ENCODE data around the gene RBMS3. TPM values are rescaled to one million over a fixed set of nuclear protein-coding genes. Genes with fewer than 3 reads are reported as not detected.

The RBMS3 gene
- total RNA-seq, 5 donors from 2014 or later (not counting 1 experiment from before 2014, with no cell fraction given), result 0.62 to 2.9 (median 1.4) TPM

DNA sequence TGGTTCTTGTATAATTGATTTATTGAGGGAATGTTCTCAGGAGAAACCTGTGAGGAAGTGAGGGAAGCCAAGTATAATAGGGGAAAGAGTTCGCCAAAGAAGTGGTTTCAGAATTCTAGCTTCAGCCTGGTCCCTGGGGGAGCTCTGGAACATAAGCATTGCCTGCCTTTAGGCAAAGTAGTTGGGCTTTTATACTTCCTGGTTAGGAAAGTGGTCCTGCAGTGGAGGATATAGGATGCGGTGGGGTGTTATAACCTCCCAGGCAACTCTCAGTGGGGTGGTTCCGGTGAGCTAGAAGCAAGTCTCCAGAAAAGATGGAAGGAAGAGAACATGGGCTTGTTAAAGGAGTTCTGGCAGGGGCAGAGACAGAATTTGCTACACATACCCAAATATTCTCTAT, 22.7 kb upstream of the RBMS3 start:
- Histone ChIP-seq H3K4me3 (ENCODE audit: control insufficient read depth in 1 of 2, extremely low read depth in 1 of 2, low read length in 1 of 2) (no peak overlapping the region), H3K4me1 (ENCODE audit: control insufficient read depth in 1 of 2, extremely low read depth in 1 of 2, insufficient read depth in 2 of 2, low read length in 2 of 2) (no peaks in the 10 kb centered on the region), H3K27me3 (replicated peaks in 1 of 2; ENCODE audit: control insufficient read depth in 2 of 2, extremely low read depth in 1 of 2, insufficient read depth in 2 of 2, low read length in 1 of 2) (no peaks in the 10 kb centered on the region), H3K9me3 (no peaks in the 10 kb centered on the region), H3K27ac (ENCODE audit: low read length) (no peak overlapping the region), H3K36me3 (ENCODE audit: control insufficient read depth in 2 of 2, extremely low read depth in 1 of 2, insufficient read depth in 1 of 2, low read length in 1 of 2) (no peaks in the 10 kb centered on the region)
- no peaks in the 10 kb centered on the region for H3K9me3 Mint-ChIP-seq
- ATAC-seq (replicated peaks in 1 of 4), result no peak
- H3K36me3 Mint-ChIP-seq, result no peaks in the 10 kb centered on the region
- no peak for DNase-seq
- WGBS (ENCODE audit: insufficient coverage), result 94% methylated on average over 2 of the region's 3 CpGs
- H3K27me3 Mint-ChIP-seq, result no peaks in the 10 kb centered on the region
- ChIA-PET CTCF (no interaction called here), POLR2A (no interaction called here)
- H3K27ac Mint-ChIP-seq, result no peak overlapping the region
- no peak overlapping the region for H3K4me3 Mint-ChIP-seq
- peaks cover 0 to 4% (median 0%) of the 10 kb centered on the region in 3 donors for H3K4me1 Mint-ChIP-seq

DNA sequence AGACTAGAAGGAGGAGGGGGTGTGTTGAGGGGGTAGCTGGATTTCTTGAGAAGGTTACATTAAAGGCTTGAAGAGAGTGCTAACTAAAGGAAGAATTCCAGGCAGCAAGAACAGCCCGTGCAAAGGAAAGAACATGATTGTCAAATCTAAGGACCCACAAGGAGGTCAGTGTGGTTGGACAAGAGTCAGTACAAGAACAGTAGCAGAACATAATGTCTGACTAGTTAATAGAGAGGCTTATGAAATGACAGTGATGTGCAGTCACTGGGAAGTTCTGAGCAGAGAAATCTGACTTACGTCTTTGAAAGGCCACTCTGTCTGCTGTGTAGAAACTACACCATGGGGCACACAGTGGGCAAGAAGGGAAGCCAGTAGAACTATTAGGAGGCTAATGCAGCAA, 19.8 kb upstream of the RBMS3 start:
- Mint-ChIP-seq H3K9me3 (no peaks in the 10 kb centered on the region), H3K4me3 (no peak overlapping the region), H3K27me3 (no peaks in the 10 kb centered on the region), H3K4me1 (peaks cover 0 to 4% (median 0%) of the 10 kb centered on the region in 3 donors), H3K27ac (no peak overlapping the region), H3K36me3 (no peaks in the 10 kb centered on the region)
- no peaks in the 10 kb centered on the region for H3K9me3 ChIP-seq
- H3K4me3 ChIP-seq (ENCODE audit: control insufficient read depth in 1 of 2, extremely low read depth in 1 of 2, low read length in 1 of 2), result no peak overlapping the region
- 74% methylated on average over 2 of the region's 2 CpGs for WGBS (ENCODE audit: insufficient coverage)
- ChIA-PET POLR2A (no interaction called here), CTCF (no interaction called here)
- no peak for ATAC-seq (replicated peaks in 1 of 4)
- H3K36me3 ChIP-seq (ENCODE audit: control insufficient read depth in 2 of 2, extremely low read depth in 1 of 2, insufficient read depth in 1 of 2, low read length in 1 of 2), result no peaks in the 10 kb centered on the region
- no peak for DNase-seq
- no peaks in the 10 kb centered on the region for H3K4me1 ChIP-seq (ENCODE audit: control insufficient read depth in 1 of 2, extremely low read depth in 1 of 2, insufficient read depth in 2 of 2, low read length in 2 of 2)
- no peaks in the 10 kb centered on the region for H3K27me3 ChIP-seq (replicated peaks in 1 of 2; ENCODE audit: control insufficient read depth in 2 of 2, extremely low read depth in 1 of 2, insufficient read depth in 2 of 2, low read length in 1 of 2)
- no peak overlapping the region for H3K27ac ChIP-seq (ENCODE audit: low read length)

DNA sequence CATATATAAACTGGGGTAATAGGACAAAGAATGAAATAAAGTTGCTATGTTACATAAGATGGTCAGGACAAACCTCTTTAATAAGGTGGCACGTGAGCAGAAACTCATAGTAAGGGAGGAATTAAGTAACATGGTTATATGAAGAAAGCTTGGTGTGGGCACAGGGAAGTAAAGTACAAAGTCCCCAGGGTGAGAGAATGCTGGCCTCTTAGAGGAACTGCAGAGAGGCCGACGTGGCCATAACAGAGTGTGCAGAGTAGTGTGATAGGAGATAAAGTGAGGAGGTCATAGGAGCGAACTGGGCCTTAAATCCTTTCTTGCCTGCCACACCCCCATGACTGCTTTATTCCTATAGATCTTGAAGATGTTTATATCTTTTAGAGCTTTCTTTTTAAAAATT, 17.4 kb upstream of the RBMS3 start:
- no peak for ATAC-seq (replicated peaks in 1 of 4)
- H3K36me3 ChIP-seq (ENCODE audit: control insufficient read depth in 2 of 2, extremely low read depth in 1 of 2, insufficient read depth in 1 of 2, low read length in 1 of 2), result no peaks in the 10 kb centered on the region
- no peak for DNase-seq
- H3K27ac Mint-ChIP-seq, result no peak overlapping the region
- ChIA-PET POLR2A (no interaction called here), CTCF (no interaction called here)
- no peaks in the 10 kb centered on the region for H3K4me1 ChIP-seq (ENCODE audit: control insufficient read depth in 1 of 2, extremely low read depth in 1 of 2, insufficient read depth in 2 of 2, low read length in 2 of 2)
- H3K9me3 ChIP-seq, result no peaks in the 10 kb centered on the region
- no CpG with 5 or more reads among the region's 4 CpGs for WGBS (ENCODE audit: insufficient coverage)
- H3K4me3 ChIP-seq (ENCODE audit: control insufficient read depth in 1 of 2, extremely low read depth in 1 of 2, low read length in 1 of 2), result no peak overlapping the region
- H3K27ac ChIP-seq (ENCODE audit: low read length), result no peak overlapping the region
- no peaks in the 10 kb centered on the region for H3K27me3 ChIP-seq (replicated peaks in 1 of 2; ENCODE audit: control insufficient read depth in 2 of 2, extremely low read depth in 1 of 2, insufficient read depth in 2 of 2, low read length in 1 of 2)
- no peaks in the 10 kb centered on the region for H3K27me3 Mint-ChIP-seq
- H3K36me3 Mint-ChIP-seq, result no peaks in the 10 kb centered on the region
- no peaks in the 10 kb centered on the region for H3K9me3 Mint-ChIP-seq
- H3K4me3 Mint-ChIP-seq, result no peak overlapping the region
- no peaks in the 10 kb centered on the region for H3K4me1 Mint-ChIP-seq

DNA sequence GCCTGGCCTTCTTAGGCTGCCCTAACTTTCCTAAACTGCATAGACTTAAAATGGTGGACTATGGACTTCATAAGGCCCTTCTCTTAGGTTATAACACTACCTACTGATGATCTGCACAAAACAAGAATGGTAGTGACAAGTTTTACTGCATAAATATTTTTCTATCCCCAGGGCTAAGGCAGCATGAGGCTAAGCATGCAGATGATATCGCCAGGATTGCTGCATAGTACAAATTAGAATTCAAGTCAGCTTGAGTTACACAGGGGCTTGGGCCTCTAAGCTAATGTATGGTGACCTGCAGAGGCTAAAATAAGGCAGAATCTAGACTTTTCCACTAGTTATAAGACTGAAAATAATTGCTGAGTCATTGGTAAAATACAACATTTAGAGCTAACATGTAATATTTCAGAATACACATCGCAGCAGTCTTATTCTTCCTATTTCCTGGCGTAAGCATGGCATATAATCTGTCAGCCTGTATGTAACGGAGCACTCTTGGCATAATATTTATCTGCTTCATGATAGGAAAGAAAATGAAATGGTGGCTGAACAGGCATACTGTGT, 15.3 kb upstream of the RBMS3 start:
- WGBS (ENCODE audit: insufficient coverage), result 100% methylated on average over 2 of the region's 4 CpGs
- Mint-ChIP-seq H3K36me3 (no peaks in the 10 kb centered on the region), H3K27me3 (no peaks in the 10 kb centered on the region), H3K4me3 (no peak overlapping the region), H3K4me1 (no peaks in the 10 kb centered on the region), H3K9me3 (no peaks in the 10 kb centered on the region), H3K27ac (no peak overlapping the region)
- H3K4me3 ChIP-seq (ENCODE audit: control insufficient read depth in 1 of 2, extremely low read depth in 1 of 2, low read length in 1 of 2), result no peak overlapping the region
- H3K27me3 ChIP-seq (replicated peaks in 1 of 2; ENCODE audit: control insufficient read depth in 2 of 2, extremely low read depth in 1 of 2, insufficient read depth in 2 of 2, low read length in 1 of 2), result no peaks in the 10 kb centered on the region
- no peaks in the 10 kb centered on the region for H3K9me3 ChIP-seq
- CTCF ChIA-PET, result no interaction called here
- H3K27ac ChIP-seq (ENCODE audit: low read length), result no peak overlapping the region
- H3K4me1 ChIP-seq (ENCODE audit: control insufficient read depth in 1 of 2, extremely low read depth in 1 of 2, insufficient read depth in 2 of 2, low read length in 2 of 2), result no peaks in the 10 kb centered on the region
- DNase-seq (no peak), ATAC-seq (replicated peaks in 1 of 4) (no peak)
- POLR2A ChIA-PET, result no interaction called here
- no peaks in the 10 kb centered on the region for H3K36me3 ChIP-seq (ENCODE audit: control insufficient read depth in 2 of 2, extremely low read depth in 1 of 2, insufficient read depth in 1 of 2, low read length in 1 of 2)

DNA sequence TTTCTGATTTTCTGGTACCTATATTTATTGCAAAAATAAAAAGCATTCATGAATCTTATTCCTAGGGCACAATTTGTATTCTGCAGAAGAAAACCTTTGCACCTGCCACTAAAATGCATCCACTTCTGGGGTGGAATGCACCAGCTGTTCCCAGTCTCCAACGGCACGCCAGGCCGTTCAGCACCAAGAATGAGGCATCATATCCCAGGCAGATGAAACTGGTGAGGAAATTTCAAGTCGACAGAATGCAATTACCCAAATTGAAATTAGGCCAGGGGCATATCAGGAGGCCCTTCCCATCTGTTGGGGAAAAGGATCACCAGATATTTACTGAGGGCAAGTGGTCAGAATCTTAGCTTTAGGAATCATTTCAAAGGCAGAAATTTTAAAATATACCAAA, 13.6 kb upstream of the RBMS3 start:
- no peak for DNase-seq
- no peak for ATAC-seq (replicated peaks in 1 of 4)
- WGBS (ENCODE audit: insufficient coverage), result 92% methylated on average over 4 of the region's 4 CpGs
- CTCF ChIA-PET, result interaction anchor here in 1 of 2 donors (0.6 kb wide), 1 partner anchor 868 kb away, joined by 4 read pairs; no protein-coding TSS in a partner anchor
- H3K36me3 ChIP-seq (ENCODE audit: control insufficient read depth in 2 of 2, extremely low read depth in 1 of 2, insufficient read depth in 1 of 2, low read length in 1 of 2), result no peaks in the 10 kb centered on the region
- Mint-ChIP-seq H3K4me3 (no peak overlapping the region), H3K27me3 (no peaks in the 10 kb centered on the region), H3K9me3 (no peaks in the 10 kb centered on the region), H3K4me1 (no peaks in the 10 kb centered on the region), H3K27ac (no peak overlapping the region), H3K36me3 (no peaks in the 10 kb centered on the region)
- no peak overlapping the region for H3K27ac ChIP-seq (ENCODE audit: low read length)
- no peaks in the 10 kb centered on the region for H3K27me3 ChIP-seq (replicated peaks in 1 of 2; ENCODE audit: control insufficient read depth in 2 of 2, extremely low read depth in 1 of 2, insufficient read depth in 2 of 2, low read length in 1 of 2)
- no peak overlapping the region for H3K4me3 ChIP-seq (ENCODE audit: control insufficient read depth in 1 of 2, extremely low read depth in 1 of 2, low read length in 1 of 2)
- no peaks in the 10 kb centered on the region for H3K9me3 ChIP-seq
- H3K4me1 ChIP-seq (ENCODE audit: control insufficient read depth in 1 of 2, extremely low read depth in 1 of 2, insufficient read depth in 2 of 2, low read length in 2 of 2), result no peaks in the 10 kb centered on the region
- POLR2A ChIA-PET, result no interaction called here

DNA sequence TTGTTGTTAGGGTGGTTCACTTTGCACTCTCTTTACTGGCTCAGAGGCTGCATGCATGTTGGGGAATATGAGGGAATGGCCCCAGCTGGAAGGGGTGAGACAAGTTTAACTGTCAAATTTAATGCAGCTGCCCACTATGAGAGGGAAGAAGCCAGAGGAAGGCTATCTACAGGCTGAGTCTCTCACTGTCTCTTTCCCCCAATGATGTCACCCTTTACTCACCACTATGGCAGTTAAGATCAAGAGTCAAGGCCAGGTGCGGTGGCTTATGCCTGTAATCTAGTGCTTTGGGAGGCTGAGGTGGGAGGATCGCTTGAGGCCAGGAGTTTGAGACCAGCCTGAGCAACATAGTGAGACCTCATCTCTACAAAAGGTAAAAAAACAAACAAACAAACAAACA, 12.2 kb upstream of the RBMS3 start:
- Mint-ChIP-seq H3K27me3 (no peaks in the 10 kb centered on the region), H3K36me3 (no peaks in the 10 kb centered on the region), H3K4me1 (no peaks in the 10 kb centered on the region), H3K4me3 (no peak overlapping the region), H3K9me3 (no peaks in the 10 kb centered on the region), H3K27ac (no peak overlapping the region)
- H3K4me3 ChIP-seq (ENCODE audit: control insufficient read depth in 1 of 2, extremely low read depth in 1 of 2, low read length in 1 of 2), result no peak overlapping the region
- no peaks in the 10 kb centered on the region for H3K4me1 ChIP-seq (ENCODE audit: control insufficient read depth in 1 of 2, extremely low read depth in 1 of 2, insufficient read depth in 2 of 2, low read length in 2 of 2)
- ChIA-PET CTCF (no interaction called here), POLR2A (no interaction called here)
- no peaks in the 10 kb centered on the region for H3K36me3 ChIP-seq (ENCODE audit: control insufficient read depth in 2 of 2, extremely low read depth in 1 of 2, insufficient read depth in 1 of 2, low read length in 1 of 2)
- ATAC-seq (replicated peaks in 1 of 4) (no peak), DNase-seq (no peak)
- no peaks in the 10 kb centered on the region for H3K27me3 ChIP-seq (replicated peaks in 1 of 2; ENCODE audit: control insufficient read depth in 2 of 2, extremely low read depth in 1 of 2, insufficient read depth in 2 of 2, low read length in 1 of 2)
- no peak overlapping the region for H3K27ac ChIP-seq (ENCODE audit: low read length)
- no peaks in the 10 kb centered on the region for H3K9me3 ChIP-seq
- WGBS (ENCODE audit: insufficient coverage), result no CpG with 5 or more reads among the region's 2 CpGs

DNA sequence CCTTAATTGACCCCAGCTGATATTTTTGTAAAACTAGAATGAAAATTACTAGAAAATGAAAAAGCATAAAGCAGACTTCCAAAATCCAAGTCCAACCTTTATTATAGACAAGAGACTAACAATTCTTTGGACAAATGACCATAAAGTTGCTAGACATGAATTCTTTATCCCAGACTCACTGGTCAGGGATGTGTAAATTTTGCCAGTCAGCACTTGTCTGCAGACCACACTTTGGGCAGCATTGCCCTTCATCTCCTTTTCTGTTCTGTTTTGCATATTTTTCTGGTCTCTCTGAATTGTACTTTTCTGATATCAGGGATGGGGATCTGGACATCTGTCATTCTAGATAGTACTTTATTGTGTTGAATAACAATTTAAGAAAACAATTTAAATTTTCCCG, 10.1 kb upstream of the RBMS3 start:
- Mint-ChIP-seq H3K4me1 (no peaks in the 10 kb centered on the region), H3K27me3 (no peaks in the 10 kb centered on the region), H3K36me3 (no peaks in the 10 kb centered on the region), H3K9me3 (no peaks in the 10 kb centered on the region), H3K4me3 (no peak overlapping the region), H3K27ac (no peak overlapping the region)
- no peak for DNase-seq
- Histone ChIP-seq H3K4me3 (ENCODE audit: control insufficient read depth in 1 of 2, extremely low read depth in 1 of 2, low read length in 1 of 2) (no peak overlapping the region), H3K27me3 (replicated peaks in 1 of 2; ENCODE audit: control insufficient read depth in 2 of 2, extremely low read depth in 1 of 2, insufficient read depth in 2 of 2, low read length in 1 of 2) (no peaks in the 10 kb centered on the region), H3K9me3 (no peaks in the 10 kb centered on the region), H3K4me1 (ENCODE audit: control insufficient read depth in 1 of 2, extremely low read depth in 1 of 2, insufficient read depth in 2 of 2, low read length in 2 of 2) (no peaks in the 10 kb centered on the region), H3K36me3 (ENCODE audit: control insufficient read depth in 2 of 2, extremely low read depth in 1 of 2, insufficient read depth in 1 of 2, low read length in 1 of 2) (no peaks in the 10 kb centered on the region), H3K27ac (ENCODE audit: low read length) (no peak overlapping the region)
- no peak for ATAC-seq (replicated peaks in 1 of 4)
- no CpG with 5 or more reads among the region's 1 CpG for WGBS (ENCODE audit: insufficient coverage)
- ChIA-PET POLR2A (no interaction called here), CTCF (no interaction called here)

Measured in T-cell (primary cell).